Measurements from ENCODE around the gene AKAIN1.

Gene AKAIN1

GRCh38 chr18:5097116-5097703 is 99.8 kb downstream of the AKAIN1 start:
- DNase-seq (ENCODE audit: low read depth in 2 of 3, low spot score in 1 of 3): no peak

GRCh38 chr18:5095239-5095638 is 101.8 kb downstream of the AKAIN1 start:
- no peak for DNase-seq (ENCODE audit: low read depth in 2 of 3, low spot score in 1 of 3)

- no peak for DNase-seq (ENCODE audit: low read depth in 2 of 3, low spot score in 1 of 3)
Measured at GRCh38 chr18:5093902-5094301, 103.2 kb downstream of the AKAIN1 start.
